ENCODE measurements around the gene MPZL2.

- no peak for TF ChIP-seq CTCF (IDR thresholded peaks at IDR 0.05)
- TF ChIP-seq POLR2A (IDR thresholded peaks at IDR 0.05) = no peak
Measured at GRCh38 chr11:118281284-118281683, 17.2 kb upstream of the MPZL2 start.

All from esophagus squamous epithelium (tissue), 4 donors.